Subcutaneous adipose tissue (tissue), 4 donors: ENCODE data around the gene PTPRD. TPM values are rescaled to one million over a fixed set of nuclear protein-coding genes. Genes with fewer than 3 reads are reported as not detected.

Experiments
- total RNA-seq, 4 donors: library from RNA; depleted of rRNA; stranded (reverse); fragments of >200 nt; gene quantifications; one replicate each; pipeline ENCODE4 v1.1.0, GENCODE V29; 2016
- TF ChIP-seq, protein P1 (sequence below): fragments of 450-650 bp; IDR thresholded peaks from one replicate; pipeline ENCODE4 v1.5.1; 2016; ENCODE audit warnings: low read depth, mild to moderate bottlenecking, control low read depth, antibody characterized with exemption, moderate library complexity

PTPRD gene
- total RNA-seq, 4 donors from 2014 or later: 5.1 to 17.3 (median 12.1) TPM

DNA sequence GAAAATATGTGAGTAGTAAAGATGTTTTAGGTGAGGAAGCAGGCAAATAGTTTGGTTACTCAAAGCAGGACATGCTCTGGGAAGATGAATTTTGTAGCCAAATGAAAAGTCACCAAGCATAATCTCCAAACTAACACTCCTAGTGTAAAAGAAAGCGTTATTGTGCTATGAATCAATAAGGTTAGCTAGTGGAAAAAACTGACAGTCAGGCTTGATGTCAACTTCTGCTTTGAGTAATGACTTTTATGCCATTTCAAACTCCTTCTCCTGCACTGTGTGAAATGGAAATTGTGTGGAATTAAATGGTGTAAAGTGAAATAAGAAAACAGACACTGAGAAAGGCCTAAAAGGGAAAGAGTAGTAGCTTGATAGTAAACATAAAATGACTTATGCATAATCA, 2176.0 kb downstream of the PTPRD start:
- TF ChIP-seq, protein P1, sequence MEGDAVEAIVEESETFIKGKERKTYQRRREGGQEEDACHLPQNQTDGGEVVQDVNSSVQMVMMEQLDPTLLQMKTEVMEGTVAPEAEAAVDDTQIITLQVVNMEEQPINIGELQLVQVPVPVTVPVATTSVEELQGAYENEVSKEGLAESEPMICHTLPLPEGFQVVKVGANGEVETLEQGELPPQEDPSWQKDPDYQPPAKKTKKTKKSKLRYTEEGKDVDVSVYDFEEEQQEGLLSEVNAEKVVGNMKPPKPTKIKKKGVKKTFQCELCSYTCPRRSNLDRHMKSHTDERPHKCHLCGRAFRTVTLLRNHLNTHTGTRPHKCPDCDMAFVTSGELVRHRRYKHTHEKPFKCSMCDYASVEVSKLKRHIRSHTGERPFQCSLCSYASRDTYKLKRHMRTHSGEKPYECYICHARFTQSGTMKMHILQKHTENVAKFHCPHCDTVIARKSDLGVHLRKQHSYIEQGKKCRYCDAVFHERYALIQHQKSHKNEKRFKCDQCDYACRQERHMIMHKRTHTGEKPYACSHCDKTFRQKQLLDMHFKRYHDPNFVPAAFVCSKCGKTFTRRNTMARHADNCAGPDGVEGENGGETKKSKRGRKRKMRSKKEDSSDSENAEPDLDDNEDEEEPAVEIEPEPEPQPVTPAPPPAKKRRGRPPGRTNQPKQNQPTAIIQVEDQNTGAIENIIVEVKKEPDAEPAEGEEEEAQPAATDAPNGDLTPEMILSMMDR: no peak

DNA sequence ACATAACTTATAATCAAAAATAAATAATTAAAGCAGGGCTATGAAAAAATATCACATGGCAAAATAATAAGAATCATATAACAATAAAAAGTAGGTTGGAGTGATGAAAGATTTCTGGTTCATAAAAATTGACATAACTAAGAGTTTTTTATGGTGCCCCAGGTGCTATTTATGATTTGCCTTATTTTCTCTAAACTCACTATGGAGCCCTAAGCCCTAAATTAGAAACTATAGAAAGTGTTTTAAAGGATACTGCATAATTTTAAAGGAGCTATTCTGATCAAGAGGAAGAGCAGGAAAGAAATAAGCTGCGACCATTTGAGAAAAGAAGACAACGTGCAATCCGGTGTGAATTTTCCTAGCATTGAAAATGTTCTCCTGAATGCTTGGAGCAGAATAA, 2178.2 kb downstream of the PTPRD start:
- TF ChIP-seq, protein P1: no peak

DNA sequence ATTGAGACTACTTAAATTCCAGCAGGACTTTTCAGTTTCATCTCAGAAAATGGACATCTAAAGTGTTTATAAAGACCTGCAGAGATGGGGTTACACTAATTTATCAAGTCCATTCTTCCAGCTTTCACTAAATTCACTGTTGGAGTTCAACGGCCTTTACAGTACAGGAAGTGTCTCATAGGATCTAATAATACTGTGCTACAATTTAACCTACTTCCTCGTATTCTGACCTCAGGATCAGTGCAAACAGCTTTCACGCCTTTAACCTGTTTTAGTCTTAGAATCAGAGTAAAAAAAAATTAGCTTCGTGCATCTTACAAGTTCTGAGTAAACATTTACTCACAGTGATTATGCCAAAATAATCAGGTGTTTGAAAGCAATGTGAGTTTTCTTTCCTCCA, 2180.6 kb downstream of the PTPRD start:
- TF ChIP-seq, protein P1: no peak

DNA sequence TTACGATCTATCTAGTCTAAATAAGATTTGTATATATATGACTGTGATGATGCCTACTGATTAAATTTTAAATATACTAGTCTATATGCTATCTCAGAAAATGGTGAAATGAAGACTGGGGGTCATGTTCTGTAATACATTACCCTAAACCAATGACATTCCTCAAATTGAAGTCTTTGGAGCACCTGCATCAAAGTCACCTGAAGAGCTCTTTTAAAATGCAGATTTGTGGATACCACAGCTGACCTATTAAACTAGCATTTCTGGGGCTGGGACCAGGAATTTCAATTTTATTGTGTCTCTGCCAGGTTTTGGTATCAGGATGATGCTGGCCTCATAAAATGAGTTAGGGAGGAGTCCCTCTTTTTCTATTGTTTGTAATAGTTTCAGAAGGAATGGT, 2181.3 kb downstream of the PTPRD start:
- TF ChIP-seq, protein P1: no peak

DNA sequence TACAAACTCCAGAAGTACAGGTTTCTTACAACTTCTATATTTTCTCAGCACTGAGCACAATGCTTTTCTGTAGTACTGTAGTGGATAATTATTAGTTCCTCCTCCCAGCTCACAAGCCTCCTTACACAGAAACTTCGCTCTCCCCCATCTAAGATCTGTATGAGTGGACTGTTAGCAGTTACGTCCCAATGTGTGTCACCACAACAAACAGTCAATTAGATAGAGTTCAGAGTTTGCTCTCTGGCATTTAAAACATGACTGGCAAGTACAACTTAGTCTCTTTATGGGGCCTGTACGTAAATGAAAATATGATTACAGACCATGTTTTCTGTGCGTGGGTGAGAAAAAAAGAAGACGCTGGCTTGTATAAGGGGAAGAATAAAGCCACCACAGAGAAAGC, 2181.9 kb downstream of the PTPRD start:
- TF ChIP-seq, protein P1: no peak

DNA sequence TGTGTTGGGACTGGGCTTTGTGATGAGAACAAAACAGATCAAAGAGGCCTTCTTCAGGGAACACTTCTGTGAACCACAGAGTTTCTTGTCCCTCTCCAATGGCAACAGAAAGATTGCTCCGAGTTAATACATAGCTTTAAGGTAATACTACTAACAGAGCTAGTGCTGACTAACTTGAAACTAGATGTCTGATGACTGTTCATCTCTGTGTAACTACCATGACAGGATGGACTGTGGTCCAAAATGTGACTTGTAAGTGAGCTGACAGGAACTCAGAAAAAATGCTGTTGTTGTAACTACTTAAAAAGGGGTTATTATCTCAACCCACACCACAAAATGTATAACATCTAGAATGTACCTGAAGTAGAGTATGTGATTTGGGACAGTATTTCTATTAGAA, 2183.0 kb downstream of the PTPRD start:
- TF ChIP-seq, protein P1: no peak

DNA sequence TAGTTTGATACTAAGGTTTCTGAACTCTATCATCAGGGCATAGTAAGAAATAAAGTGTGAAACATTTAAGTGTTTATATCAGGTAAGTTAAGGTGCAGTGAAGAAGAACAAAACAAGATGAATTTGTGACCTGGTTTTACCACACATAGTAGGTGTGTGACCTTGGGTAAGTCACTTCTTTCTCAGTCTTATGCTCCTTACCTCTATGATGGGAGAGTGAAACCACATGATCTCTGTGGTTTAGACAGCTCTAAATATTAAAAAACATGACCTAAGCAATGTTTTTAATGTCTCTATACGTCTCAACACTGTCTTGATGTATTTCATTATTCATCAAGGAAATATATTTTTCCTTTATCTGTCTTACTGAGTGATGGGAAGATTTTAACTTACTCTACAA, 2183.6 kb downstream of the PTPRD start:
- TF ChIP-seq, protein P1: no peak
